Nephron (organoid): ENCODE data around the gene BAD.
A peak's percentile ranks its signal among the peaks of the same experiment; 100 is the strongest.

Source experiments
- H3K27ac Mint-ChIP-seq, 3 experiments: 2 replicates each; pipeline ENCODE4 v1.8.0; 2020; ENCODE audit warnings: mixed read lengths in 3 of 3, mild to moderate bottlenecking in 2 of 3, moderate library complexity in 1 of 3
- H3K27me3 Mint-ChIP-seq: 2 replicates; pipeline ENCODE4 v1.8.0; 2021; ENCODE audit warnings: low read depth, mild to moderate bottlenecking, moderate library complexity, mixed read lengths
- H3K36me3 Mint-ChIP-seq: 2 replicates; pipeline ENCODE4 v1.8.0; 2020; ENCODE audit warnings: low read depth, mixed read lengths
- H3K4me1 Mint-ChIP-seq: 2 replicates; pipeline ENCODE4 v1.8.0; 2020; ENCODE audit warnings: mixed read lengths
- H3K4me3 Mint-ChIP-seq, 3 experiments: 2 replicates each; pipeline ENCODE4 v1.8.0; 2020; ENCODE audit warnings: mild to moderate bottlenecking in 3 of 3, mixed read lengths in 3 of 3, moderate library complexity in 2 of 3
- H3K9me3 Mint-ChIP-seq: 2 replicates; pipeline ENCODE4 v1.8.0; 2020; ENCODE audit warnings: mixed read lengths
- CTCF ChIP-seq, 3 experiments: fragments of 200-600 bp; sonication (generic); IDR thresholded peaks; one replicate each; pipeline ENCODE4 v1.5.0; 2021; ENCODE audit warnings: antibody characterized with exemption in 3 of 3; ENCODE audit not compliant: unreplicated experiment in 3 of 3

BAD gene

GRCh38 chr11:64267207-64267945 is 17.1 kb downstream of the BAD start:
- peak overlapping the region in 2 of 3 experiments; percentile 98 to 99 for H3K27ac Mint-ChIP-seq
- H3K4me3 Mint-ChIP-seq = peak overlapping the region; percentile 42 to 97 (median 57)
- no peaks in the 10 kb centered on the region for H3K9me3 Mint-ChIP-seq
- H3K36me3 Mint-ChIP-seq = peaks cover 7% of the 10 kb centered on the region
- H3K4me1 Mint-ChIP-seq = peaks cover 7% of the 10 kb centered on the region
- no peaks in the 10 kb centered on the region for H3K27me3 Mint-ChIP-seq
- TF ChIP-seq CTCF (IDR thresholded peaks at IDR 0.05; ENCODE audit: unreplicated experiment in 3 of 3) = no peak

GRCh38 chr11:64266339-64266738 is 18.1 kb downstream of the BAD start:
- Mint-ChIP-seq H3K27me3 (no peaks in the 10 kb centered on the region), H3K9me3 (no peaks in the 10 kb centered on the region), H3K36me3 (peaks cover 11% of the 10 kb centered on the region)

GRCh38 chr11:64265176-64266160 is 19.0 kb downstream of the BAD start:
- peaks cover 7% of the 10 kb centered on the region for H3K4me1 Mint-ChIP-seq
- no peak for TF ChIP-seq CTCF (IDR thresholded peaks at IDR 0.05; ENCODE audit: unreplicated experiment in 3 of 3)
- H3K9me3 Mint-ChIP-seq = no peaks in the 10 kb centered on the region
- no peak overlapping the region for H3K27ac Mint-ChIP-seq
- no peaks in the 10 kb centered on the region for H3K27me3 Mint-ChIP-seq
- H3K36me3 Mint-ChIP-seq = peaks cover 11% of the 10 kb centered on the region
- H3K4me3 Mint-ChIP-seq = no peak overlapping the region

More at GRCh38 chr11:64266339-64266738, 18.1 kb downstream of the BAD start:
- Mint-ChIP-seq H3K4me3 (peak overlapping the region in 2 of 3 experiments; percentile 16 to 53), H3K27ac (no peak overlapping the region), H3K4me1 (peaks cover 7% of the 10 kb centered on the region)
- no peak for TF ChIP-seq CTCF (IDR thresholded peaks at IDR 0.05; ENCODE audit: unreplicated experiment in 3 of 3)

- Mint-ChIP-seq H3K36me3 (peaks cover 20% of the 10 kb centered on the region), H3K4me3 (no peak overlapping the region), H3K27ac (peak overlapping the region in 1 of 3 experiments; percentile 29)
Measured at GRCh38 chr11:64264371-64264852, 20.1 kb downstream of the BAD start.

GRCh38 chr11:64263947-64264317 is 20.5 kb downstream of the BAD start:
- no peak overlapping the region for H3K4me3 Mint-ChIP-seq
- no peak for TF ChIP-seq CTCF (IDR thresholded peaks at IDR 0.05; ENCODE audit: unreplicated experiment in 3 of 3)
- peaks cover 22% of the 10 kb centered on the region for H3K36me3 Mint-ChIP-seq

More at GRCh38 chr11:64264371-64264852, 20.1 kb downstream of the BAD start:
- Mint-ChIP-seq H3K9me3 (no peaks in the 10 kb centered on the region), H3K4me1 (peaks cover 7% of the 10 kb centered on the region), H3K27me3 (no peaks in the 10 kb centered on the region)
- no peak for TF ChIP-seq CTCF (IDR thresholded peaks at IDR 0.05; ENCODE audit: unreplicated experiment in 3 of 3)

More at GRCh38 chr11:64263947-64264317, 20.5 kb downstream of the BAD start:
- Mint-ChIP-seq H3K27me3 (no peaks in the 10 kb centered on the region), H3K9me3 (no peaks in the 10 kb centered on the region), H3K4me1 (peaks cover 5% of the 10 kb centered on the region), H3K27ac (no peak overlapping the region)
